ENCODE results near the gene ANKS1B. TPM values are rescaled to one million over a fixed set of nuclear protein-coding genes. Genes with fewer than 3 reads are reported as not detected.

ANKS1B gene
- total and polyA plus RNA-seq, 10 of the 15 experiments (the other 5 are each of a cell fraction or from before 2014, with no cell fraction given): 0.16 to 1.3 (median 0.82) TPM; not detected in 7

GRCh38 chr12:98741196-98741555 lies 1243.6 kb downstream of the ANKS1B start:
- Histone ChIP-seq H3K79me2 (ENCODE audit: control insufficient read depth, insufficient read depth, low read length) (no peaks in the 10 kb centered on the region), H3K9me3 (replicated peaks; ENCODE audit: control insufficient read depth, insufficient read depth, low read length) (no peaks in the 10 kb centered on the region), H3K4me1 (ENCODE audit: control insufficient read depth, insufficient read depth, low read length) (peaks cover 3% of the 10 kb centered on the region; the same call in 1 of the 2 replicates), H3K4me2 (ENCODE audit: control insufficient read depth, insufficient read depth) (no peak overlapping the region), H3K27me3 (replicated peaks in 1 of 2; ENCODE audit: control insufficient read depth in 2 of 2, insufficient read depth in 2 of 2, low read length in 1 of 2) (peaks cover 1 to 3% of the 10 kb centered on the region in 2 experiments; a peak in 3 of 4 replicates), H3K4me3 (no peak overlapping the region), H3K9ac (ENCODE audit: control insufficient read depth, insufficient read depth, low read length) (no peak overlapping the region), H2AFZ (ENCODE audit: control insufficient read depth, low read depth, low read length) (no peak overlapping the region), H3K27ac (ENCODE audit: control insufficient read depth, insufficient read depth) (no peak overlapping the region), H3K36me3 (ENCODE audit: control insufficient read depth in 2 of 2, insufficient read depth in 2 of 2, low read length in 1 of 2) (no peaks in the 10 kb centered on the region), H4K20me1 (ENCODE audit: control insufficient read depth, insufficient read depth) (no peaks in the 10 kb centered on the region)
- ATAC-seq: no peak
- ChIA-PET RAD21 (ENCODE audit: unreplicated experiment) (interaction anchor here (0.7 to 1.4 kb wide), 3 partner anchors 12 to 257 kb away, joined by 3 read pairs; no protein-coding TSS in a partner anchor), CTCF (interaction anchor here (1.1 to 6.0 kb wide), 9 partner anchors 12 to 258 kb away, joined by 3 to 36 read pairs (median 5); no protein-coding TSS in a partner anchor), SMC1A (ENCODE audit: uncharacterized antibody, unreplicated experiment) (interaction anchor here (1.3 to 5.6 kb wide), 7 partner anchors 7 to 257 kb away, joined by 3 to 29 read pairs (median 5); no protein-coding TSS in a partner anchor), POLR2A (no interaction called here)
- in situ Hi-C loops (cut with MboI) (no loop called here), intact Hi-C loops (cut with micrococcal nuclease; ENCODE audit: unreplicated experiment) (no loop called here)
- DNase-seq (ENCODE audit: low read depth, low spot score): no peak
- TF ChIP-seq ZBED1 (IDR thresholded peaks at IDR 0.05; ENCODE audit: borderline replicate concordance) (no peak), BCLAF1 (IDR thresholded peaks at IDR 0.05) (no peak), GATAD2B (conservative IDR thresholded peaks at IDR 0.05; ENCODE audit: low read depth) (no peak), HDAC6 (IDR thresholded peaks at IDR 0.05; ENCODE audit: unreplicated experiment) (no peak), NBN (IDR thresholded peaks at IDR 0.05) (no peak), BMI1 (IDR thresholded peaks at IDR 0.05; ENCODE audit: borderline replicate concordance) (no peak), MEF2A (IDR thresholded peaks at IDR 0.05; ENCODE audit: insufficient read depth, low read depth, low read length) (no peak), E2F8 (IDR thresholded peaks at IDR 0.05; ENCODE audit: low read depth, partially characterized antibody) (no peak), BCL11A (IDR thresholded peaks at IDR 0.05; ENCODE audit: low read depth, low read length) (no peak), MEF2B (IDR thresholded peaks at IDR 0.05; ENCODE audit: partially characterized antibody, poor library complexity, severe bottlenecking) (no peak), MYC (IDR thresholded peaks at IDR 0.05; ENCODE audit: insufficient read depth, insufficient read length, insufficient replicate concordance, low read length, severe bottlenecking) (no peak), POLR2A (IDR thresholded peaks at IDR 0.05; ENCODE audit: low read depth, low read length) (no peak)
- no peak for FAIRE-seq
- 0% methylated on average over 4 of the region's 4 CpGs for WGBS (ENCODE audit: insufficient coverage, insufficient replicate concordance, low lambda C conversion rate, missing lambda C conversion rate)
- BruUV-seq (replicated peaks): no TSS peak
